GM12878 (cell line): ENCODE measurements around the gene LIPE. TPM values are rescaled to one million over a fixed set of nuclear protein-coding genes. Genes with fewer than 3 reads are reported as not detected.

Source experiments
- ATAC-seq: fragments of 200-7000 bp; cut with Tn5 transposase; 3 replicates; pipeline ENCODE4 v1.9.1; 2020; ENCODE audit warnings: mild to moderate bottlenecking, moderate library complexity
- BruUV-seq: library from RNA; stranded (reverse); fragments of 400-500 nt; replicated peaks from 2 replicates; lab custom pipeline; 2021; lab: Mats Ljungman, UMichigan
- CTCF ChIA-PET: fragments of 300-600 bp; sonication (Branson Sonifier 250); formaldehyde crosslinking; extraction: SDS; loops from one replicate; lab custom pipeline; 2021; ENCODE audit warnings: inconsistent platforms; lab: Yijun Ruan, JAX
- POLR2A ChIA-PET: fragments of 350-600 bp; formaldehyde crosslinking; extraction: SDS; loops from one replicate; lab custom pipeline; 2021; ENCODE audit warnings: inconsistent platforms; lab: Charles Lee
- RAD21 ChIA-PET: fragments of 300-600 bp; sonication (Branson Sonifier 250); formaldehyde crosslinking; loops from one replicate; lab custom pipeline; 2023; ENCODE audit warnings: antibody characterized with exemption; ENCODE audit not compliant: unreplicated experiment; lab: Charles Lee
- SMC1A ChIA-PET: fragments of 300-600 bp; sonication (Branson Sonifier 250); formaldehyde crosslinking; loops from one replicate; lab custom pipeline; 2023; ENCODE audit not compliant: unreplicated experiment, uncharacterized antibody; lab: Charles Lee
- DNase-seq: peaks from one replicate; pipeline ENCODE4 v3.0.0-alpha.2; 2011; ENCODE audit warnings: low read depth, low spot score
- FAIRE-seq: peaks from 3 replicates; lab custom pipeline; 2011; peaks lifted over from hg19 to GRCh38; lab: Jason Lieb, UNC
- H2AFZ ChIP-seq: 2 replicates; pipeline ENCODE4 v1.6.0; 2011; ENCODE audit warnings: low read depth, low read length, control low read depth; ENCODE audit not compliant: control insufficient read depth
- H3K27ac ChIP-seq: 2 replicates; pipeline ENCODE4 v1.5.1; 2011; ENCODE audit warnings: control low read depth; ENCODE audit not compliant: control insufficient read depth, insufficient read depth
- H3K27me3 ChIP-seq, 2 experiments: replicated peaks in 1 of 2; 2 replicates each; pipeline versions ENCODE4 v1.6.0 to v1.6.1; 2011; ENCODE audit warnings: low read length in 1 of 2; ENCODE audit not compliant: control insufficient read depth in 2 of 2, insufficient read depth in 2 of 2
- H3K36me3 ChIP-seq, 2 experiments: 2 replicates each; pipeline ENCODE4 v1.5.1; 2011; ENCODE audit warnings: low read length in 1 of 2; ENCODE audit not compliant: control insufficient read depth in 2 of 2, insufficient read depth in 2 of 2
- H3K4me1 ChIP-seq: 2 replicates; pipeline ENCODE4 v1.6.1; 2011; ENCODE audit warnings: mild to moderate bottlenecking, low read length, moderate library complexity, mixed read lengths; ENCODE audit not compliant: control insufficient read depth, insufficient read depth
- H3K4me2 ChIP-seq: 2 replicates; pipeline ENCODE4 v1.6.0; 2011; ENCODE audit warnings: control low read depth; ENCODE audit not compliant: control insufficient read depth, insufficient read depth
- H3K4me3 ChIP-seq: fragments of 200-600 bp; sonication (generic); 2 replicates; pipeline ENCODE4 v1.5.1; 2016
- H3K79me2 ChIP-seq: 2 replicates; pipeline ENCODE4 v1.6.0; 2011; ENCODE audit warnings: low read length; ENCODE audit not compliant: control insufficient read depth, insufficient read depth
- H3K9ac ChIP-seq: 2 replicates; pipeline ENCODE4 v1.8.0; 2011; ENCODE audit warnings: low read length, control low read depth, mixed read lengths; ENCODE audit not compliant: control insufficient read depth, insufficient read depth
- H3K9me3 ChIP-seq: replicated peaks from 3 replicates; pipeline ENCODE4 v1.5.1; 2011; ENCODE audit warnings: mild to moderate bottlenecking, low read length; ENCODE audit not compliant: control insufficient read depth, insufficient read depth
- H4K20me1 ChIP-seq: 2 replicates; pipeline ENCODE4 v1.6.0; 2011; ENCODE audit not compliant: control insufficient read depth, insufficient read depth
- CHD1 ChIP-seq: IDR thresholded peaks from 2 replicates; pipeline ENCODE4 v1.6.1; 2012; ENCODE audit warnings: low read depth, low read length, improper control_type of control experiment
- CHD2 ChIP-seq: IDR thresholded peaks from 2 replicates; pipeline ENCODE4 v1.6.1; 2011; ENCODE audit warnings: low read depth, low read length, improper control_type of control experiment, borderline replicate concordance
- HDGF ChIP-seq: fragments of 450-650 bp; IDR thresholded peaks from 2 replicates; pipeline ENCODE4 v1.6.1; 2016; ENCODE audit warnings: antibody characterized with exemption
- NFXL1 ChIP-seq: fragments of 450-650 bp; IDR thresholded peaks from 2 replicates; pipeline ENCODE4 v1.6.1; 2017; ENCODE audit warnings: antibody characterized with exemption, mild to moderate bottlenecking, borderline replicate concordance
- NR2C2 ChIP-seq: IDR thresholded peaks from 2 replicates; pipeline ENCODE4 v1.6.1; 2011; ENCODE audit warnings: borderline replicate concordance, low read depth; ENCODE audit not compliant: control insufficient read depth, insufficient read length
- PAX8 ChIP-seq: fragments of 450-650 bp; IDR thresholded peaks from 2 replicates; pipeline ENCODE4 v1.6.1; 2017; ENCODE audit warnings: mild to moderate bottlenecking, moderate library complexity
- RAD21 ChIP-seq: IDR thresholded peaks from 2 replicates; pipeline ENCODE4 v1.6.1; 2011; ENCODE audit warnings: mild to moderate bottlenecking, low read depth, low read length, moderate library complexity; ENCODE audit not compliant: insufficient read depth
- RB1 ChIP-seq: fragments of 450-650 bp; formaldehyde crosslinking; IDR thresholded peaks from 2 replicates; pipeline ENCODE4 v1.6.1; 2017; ENCODE audit warnings: mild to moderate bottlenecking, borderline replicate concordance
- SMARCA5 ChIP-seq: fragments of 450-650 bp; IDR thresholded peaks from 2 replicates; pipeline ENCODE4 v1.6.1; 2017; ENCODE audit warnings: mild to moderate bottlenecking
- ZZZ3 ChIP-seq: IDR thresholded peaks from 2 replicates; pipeline ENCODE4 v1.6.1; 2011; ENCODE audit warnings: low read depth; ENCODE audit not compliant: control insufficient read depth, insufficient read length
- WGBS: methylation state at CpG from one replicate; pipeline ENCODE4 v1.1.6; 2016; ENCODE audit warnings: low lambda C conversion rate; ENCODE audit not compliant: insufficient replicate concordance, insufficient coverage; ENCODE audit errors: missing lambda C conversion rate; 5-methylcytosine and 5-hydroxymethylcytosine counted together
- in situ Hi-C: fragments of 300-500 bp; cut with MboI; formaldehyde crosslinking; loops from 9 replicates; pipeline ENCODE4 v1.14.3; 2018; ENCODE audit warnings: mixed read lengths
- intact Hi-C: fragments of 100-400 bp; cut with micrococcal nuclease; formaldehyde crosslinking; loops from one replicate; pipeline ENCODE4 v1.14.2; 2022; ENCODE audit not compliant: unreplicated experiment
- polyA plus RNA-seq, 11 experiments: library from polyadenylated mRNA; depleted of rRNA in 4 of 11; unstranded in 6 of 11; stranded (reverse) in 5 of 11; fragments of >200 nt; fragmentation: Nextera tagmentation in 4 of 11; fragmentation: Illumina TruSeq in 1 of 11; extraction: Ambion mirVana in 4 of 11; extraction: Trizol in 1 of 11; gene quantifications; 1 replicate in 1 of 11; 2 replicates in 10 of 11; pipeline versions ENCODE4 v1.2.1 to v1.2.3, GENCODE V29; 2011 to 2016; ENCODE audit warnings: inconsistent platforms in 2 of 11, missing spikeins in 2 of 11, low read depth in 1 of 11
- total RNA-seq, 4 experiments: library from RNA; depleted of rRNA in 3 of 4; stranded (reverse); fragments of >200 nt in 3 of 4; fragmentation: Illumina TruSeq in 1 of 4; extraction: Trizol in 1 of 4; gene quantifications; 2 replicates each; pipeline versions ENCODE4 v1.2.1 to v1.2.3, GENCODE V29; 2013 to 2021
- TF ChIP-seq, protein P1 (sequence below): fragments of 450-650 bp; IDR thresholded peaks from 2 replicates; pipeline ENCODE4 v1.6.1; 2017; ENCODE audit warnings: borderline replicate concordance
- TF ChIP-seq, protein P2 (sequence below): fragments of 150-350 bp; IDR thresholded peaks from 2 replicates; pipeline ENCODE4 v1.6.1; 2014; ENCODE audit warnings: mild to moderate bottlenecking, low read depth, low read length
- TF ChIP-seq, protein P3 (sequence below): fragments of 450-650 bp; IDR thresholded peaks from 2 replicates; pipeline ENCODE4 v1.6.1; 2017; ENCODE audit warnings: low read depth, mild to moderate bottlenecking, moderate library complexity
- TF ChIP-seq, protein P4 (sequence below): IDR thresholded peaks from 2 replicates; pipeline ENCODE4 v1.6.1; 2012; ENCODE audit warnings: low read length, inconsistent platforms

Gene LIPE
- total and polyA plus RNA-seq, 10 of the 15 experiments (the other 5 are each of a cell fraction or from before 2014, with no cell fraction given) = 0.02 to 33.3 (median 9.5) TPM

DNA sequence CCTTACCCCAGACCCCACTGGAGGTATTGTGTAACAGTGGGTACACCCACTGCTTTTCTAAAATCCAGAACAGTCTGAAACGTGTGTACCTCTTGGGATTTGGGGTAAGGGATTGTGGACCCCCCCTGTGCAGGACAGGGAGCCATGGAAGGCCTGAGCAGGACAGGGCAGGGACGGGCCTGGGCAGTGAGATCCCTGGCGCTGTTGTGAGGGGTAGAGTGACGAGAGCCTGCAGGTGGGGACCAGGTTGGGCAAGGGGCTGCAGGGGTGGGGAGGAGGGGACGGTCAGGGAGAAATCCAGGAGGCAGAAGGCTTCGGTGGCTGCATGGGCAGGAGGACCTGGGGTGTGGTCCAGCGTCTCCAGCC lies 65.7 kb downstream of the LIPE start (continued):
- TF ChIP-seq, protein P1, sequence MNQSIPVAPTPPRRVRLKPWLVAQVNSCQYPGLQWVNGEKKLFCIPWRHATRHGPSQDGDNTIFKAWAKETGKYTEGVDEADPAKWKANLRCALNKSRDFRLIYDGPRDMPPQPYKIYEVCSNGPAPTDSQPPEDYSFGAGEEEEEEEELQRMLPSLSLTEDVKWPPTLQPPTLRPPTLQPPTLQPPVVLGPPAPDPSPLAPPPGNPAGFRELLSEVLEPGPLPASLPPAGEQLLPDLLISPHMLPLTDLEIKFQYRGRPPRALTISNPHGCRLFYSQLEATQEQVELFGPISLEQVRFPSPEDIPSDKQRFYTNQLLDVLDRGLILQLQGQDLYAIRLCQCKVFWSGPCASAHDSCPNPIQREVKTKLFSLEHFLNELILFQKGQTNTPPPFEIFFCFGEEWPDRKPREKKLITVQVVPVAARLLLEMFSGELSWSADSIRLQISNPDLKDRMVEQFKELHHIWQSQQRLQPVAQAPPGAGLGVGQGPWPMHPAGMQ = no peak
- TF ChIP-seq PAX8 = no peak
- TF ChIP-seq ZZZ3 = no peak
- no peak for TF ChIP-seq NR2C2
- TF ChIP-seq HDGF = no peak
- TF ChIP-seq, all 136 proteins: peak for 0

DNA sequence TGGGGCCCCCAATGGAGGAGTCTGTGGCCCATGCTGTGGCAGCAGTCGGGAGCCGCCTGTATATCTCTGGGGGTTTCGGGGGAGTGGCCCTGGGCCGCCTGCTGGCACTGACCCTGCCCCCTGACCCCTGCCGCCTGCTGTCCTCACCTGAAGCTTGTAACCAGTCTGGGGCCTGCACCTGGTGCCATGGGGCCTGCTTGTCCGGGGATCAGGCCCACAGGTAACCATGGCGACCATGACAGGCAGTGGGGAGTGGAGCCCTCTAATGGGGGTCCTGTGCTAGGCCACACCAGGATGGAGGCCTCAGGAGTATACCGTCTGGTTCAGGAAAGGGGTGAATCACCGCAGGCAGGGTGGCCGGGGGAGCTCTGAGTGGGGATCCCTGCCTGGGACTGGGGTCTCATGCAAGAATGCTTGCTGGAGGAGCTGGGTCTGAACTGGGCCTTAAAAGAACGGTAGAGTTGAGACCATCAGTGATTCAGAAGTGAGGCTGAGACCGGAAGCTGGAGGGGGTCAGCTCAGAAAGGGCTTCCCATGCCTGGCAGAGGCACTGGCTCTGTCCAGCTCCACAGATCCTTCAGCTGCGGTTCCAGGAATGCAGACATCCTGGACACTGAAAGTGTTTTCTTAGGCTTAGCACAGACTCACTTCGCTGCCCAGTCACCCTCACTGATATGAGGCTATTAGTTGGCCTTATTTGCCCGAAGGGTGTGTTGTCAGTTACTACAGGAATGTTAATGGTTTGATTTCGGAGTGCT lies 66.2 kb downstream of the LIPE start:
- Histone ChIP-seq H2AFZ (no peak overlapping the region), H4K20me1 (no peaks in the 10 kb centered on the region), H3K4me2 (no peak overlapping the region), H3K27me3 (no peaks in the 10 kb centered on the region), H3K36me3 (no peaks in the 10 kb centered on the region; a peak in 2 of 4 replicates), H3K9me3 (peaks cover 6% of the 10 kb centered on the region; the same call in 1 of the 3 replicates), H3K4me3 (no peak overlapping the region), H3K79me2 (no peaks in the 10 kb centered on the region), H3K9ac (no peak overlapping the region), H3K27ac (no peak overlapping the region)
- intact Hi-C loops (no loop called here), in situ Hi-C loops (no loop called here)
- SMC1A ChIA-PET = no interaction called here
- POLR2A ChIA-PET = no interaction called here
- ATAC-seq (no peak), DNase-seq (no peak)
- 71% methylated on average over 16 of the region's 16 CpGs for whole genome bisulfite sequencing
- RAD21 ChIA-PET = no interaction called here
- CTCF ChIA-PET = no interaction called here
- BruUV-seq = no TSS peak
- TF ChIP-seq RAD21 = no peak
- no peak for TF ChIP-seq CHD2
- no peak for TF ChIP-seq RB1
- TF ChIP-seq CHD1 = no peak
- TF ChIP-seq NR2C2 = no peak
- no peak for TF ChIP-seq ZZZ3
- TF ChIP-seq, protein P2, sequence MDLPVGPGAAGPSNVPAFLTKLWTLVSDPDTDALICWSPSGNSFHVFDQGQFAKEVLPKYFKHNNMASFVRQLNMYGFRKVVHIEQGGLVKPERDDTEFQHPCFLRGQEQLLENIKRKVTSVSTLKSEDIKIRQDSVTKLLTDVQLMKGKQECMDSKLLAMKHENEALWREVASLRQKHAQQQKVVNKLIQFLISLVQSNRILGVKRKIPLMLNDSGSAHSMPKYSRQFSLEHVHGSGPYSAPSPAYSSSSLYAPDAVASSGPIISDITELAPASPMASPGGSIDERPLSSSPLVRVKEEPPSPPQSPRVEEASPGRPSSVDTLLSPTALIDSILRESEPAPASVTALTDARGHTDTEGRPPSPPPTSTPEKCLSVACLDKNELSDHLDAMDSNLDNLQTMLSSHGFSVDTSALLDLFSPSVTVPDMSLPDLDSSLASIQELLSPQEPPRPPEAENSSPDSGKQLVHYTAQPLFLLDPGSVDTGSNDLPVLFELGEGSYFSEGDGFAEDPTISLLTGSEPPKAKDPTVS = no peak
- TF ChIP-seq NFXL1 = no peak
- TF ChIP-seq, protein P3, sequence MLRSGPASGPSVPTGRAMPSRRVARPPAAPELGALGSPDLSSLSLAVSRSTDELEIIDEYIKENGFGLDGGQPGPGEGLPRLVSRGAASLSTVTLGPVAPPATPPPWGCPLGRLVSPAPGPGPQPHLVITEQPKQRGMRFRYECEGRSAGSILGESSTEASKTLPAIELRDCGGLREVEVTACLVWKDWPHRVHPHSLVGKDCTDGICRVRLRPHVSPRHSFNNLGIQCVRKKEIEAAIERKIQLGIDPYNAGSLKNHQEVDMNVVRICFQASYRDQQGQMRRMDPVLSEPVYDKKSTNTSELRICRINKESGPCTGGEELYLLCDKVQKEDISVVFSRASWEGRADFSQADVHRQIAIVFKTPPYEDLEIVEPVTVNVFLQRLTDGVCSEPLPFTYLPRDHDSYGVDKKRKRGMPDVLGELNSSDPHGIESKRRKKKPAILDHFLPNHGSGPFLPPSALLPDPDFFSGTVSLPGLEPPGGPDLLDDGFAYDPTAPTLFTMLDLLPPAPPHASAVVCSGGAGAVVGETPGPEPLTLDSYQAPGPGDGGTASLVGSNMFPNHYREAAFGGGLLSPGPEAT = no peak
- no peak for TF ChIP-seq SMARCA5
- TF ChIP-seq, protein P4, sequence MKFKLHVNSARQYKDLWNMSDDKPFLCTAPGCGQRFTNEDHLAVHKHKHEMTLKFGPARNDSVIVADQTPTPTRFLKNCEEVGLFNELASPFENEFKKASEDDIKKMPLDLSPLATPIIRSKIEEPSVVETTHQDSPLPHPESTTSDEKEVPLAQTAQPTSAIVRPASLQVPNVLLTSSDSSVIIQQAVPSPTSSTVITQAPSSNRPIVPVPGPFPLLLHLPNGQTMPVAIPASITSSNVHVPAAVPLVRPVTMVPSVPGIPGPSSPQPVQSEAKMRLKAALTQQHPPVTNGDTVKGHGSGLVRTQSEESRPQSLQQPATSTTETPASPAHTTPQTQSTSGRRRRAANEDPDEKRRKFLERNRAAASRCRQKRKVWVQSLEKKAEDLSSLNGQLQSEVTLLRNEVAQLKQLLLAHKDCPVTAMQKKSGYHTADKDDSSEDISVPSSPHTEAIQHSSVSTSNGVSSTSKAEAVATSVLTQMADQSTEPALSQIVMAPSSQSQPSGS = no peak
- TF ChIP-seq, all 136 proteins: peak for 0
- H3K4me1 ChIP-seq = peaks cover 4% of the 10 kb centered on the region
- no peak for FAIRE-seq
